Upper lobe of left lung (tissue), 6 donors: ENCODE data around the gene FHIT. TPM values are rescaled to one million over a fixed set of nuclear protein-coding genes. Genes with fewer than 3 reads are reported as not detected.

Experiments
- ATAC-seq, 2 donors: fragments of 200-7000 bp; cut with Tn5 transposase; one replicate each; pipeline ENCODE4 v1.9.1; 2022; ENCODE audit warnings: mild to moderate bottlenecking in 2 of 2, moderate library complexity in 2 of 2; ENCODE audit not compliant: low FRiP score in 2 of 2
- DNase-seq, 2 donors: peaks; one replicate each; pipeline ENCODE4 v3.0.0-alpha.2; 2019 to 2020
- H3K27ac ChIP-seq, 4 donors: fragments of 200-600 bp; sonication (generic); one replicate each; pipeline ENCODE4 v1.5.1; 2016 to 2019
- H3K27me3 ChIP-seq, 4 donors: fragments of 200-600 bp; sonication (generic); one replicate each; pipeline ENCODE4 v1.5.1; 2017 to 2019
- H3K36me3 ChIP-seq, 4 donors: fragments of 200-600 bp; sonication (generic); one replicate each; pipeline ENCODE4 v1.5.1; 2016 to 2019
- H3K4me1 ChIP-seq, 4 donors: fragments of 200-600 bp; sonication (generic); one replicate each; pipeline ENCODE4 v1.5.1; 2018 to 2019
- H3K4me3 ChIP-seq, 4 donors: fragments of 200-600 bp; sonication (generic); one replicate each; pipeline ENCODE4 v1.5.1; 2017 to 2019; ENCODE audit warnings: mild to moderate bottlenecking in 2 of 4, moderate library complexity in 1 of 4
- H3K9me3 ChIP-seq, 4 donors: fragments of 200-600 bp; sonication (generic); one replicate each; pipeline ENCODE4 v1.5.1; 2018 to 2019
- EP300 ChIP-seq, 4 donors: sonication (generic); formaldehyde crosslinking; IDR thresholded peaks; one replicate each; pipeline ENCODE4 v1.5.1; 2017; ENCODE audit warnings: antibody characterized with exemption in 4 of 4, control low read depth in 2 of 4
- POLR2A ChIP-seq, 4 donors: fragments of 450-650 bp; IDR thresholded peaks; one replicate each; pipeline ENCODE4 v1.5.1; 2016 to 2017; ENCODE audit warnings: antibody characterized with exemption in 4 of 4, mild to moderate bottlenecking in 2 of 4
- POLR2AphosphoS5 ChIP-seq, 2 donors: sonication (generic); formaldehyde crosslinking; IDR thresholded peaks; one replicate each; pipeline ENCODE4 v1.5.1; 2017; ENCODE audit warnings: antibody characterized with exemption in 2 of 2
- WGBS, 2 donors: methylation state at CpG; one replicate each; pipeline ENCODE4 v1.1.5; 2017 to 2018; 5-methylcytosine and 5-hydroxymethylcytosine counted together
- total RNA-seq, 6 donors: library from RNA; depleted of rRNA in 4 of 6; stranded (reverse); fragments of >200 nt in 4 of 6; gene quantifications; one replicate each; pipeline versions ENCODE4 v1.1.0 to v1.2.1, GENCODE V29; 2016 to 2021
- TF ChIP-seq, protein P1 (sequence below), 6 experiments: fragments of 450-650 bp in 4 of 6; fragments of 200-600 bp in 2 of 6; sonication (generic) in 2 of 6; IDR thresholded peaks; one replicate each; pipeline ENCODE4 v1.5.1; 2016 to 2019; ENCODE audit warnings: antibody characterized with exemption in 6 of 6
- donor health status: DM: no; HTN: no; CAD: no; lungs with moderate emphysema.
- donor health status: DM: no; HTN: yes; CAD: no; lungs with severe emphysema.

Gene FHIT
- total RNA-seq, 6 donors from 2014 or later, result 6.8 to 56.6 (median 11.1) TPM

DNA sequence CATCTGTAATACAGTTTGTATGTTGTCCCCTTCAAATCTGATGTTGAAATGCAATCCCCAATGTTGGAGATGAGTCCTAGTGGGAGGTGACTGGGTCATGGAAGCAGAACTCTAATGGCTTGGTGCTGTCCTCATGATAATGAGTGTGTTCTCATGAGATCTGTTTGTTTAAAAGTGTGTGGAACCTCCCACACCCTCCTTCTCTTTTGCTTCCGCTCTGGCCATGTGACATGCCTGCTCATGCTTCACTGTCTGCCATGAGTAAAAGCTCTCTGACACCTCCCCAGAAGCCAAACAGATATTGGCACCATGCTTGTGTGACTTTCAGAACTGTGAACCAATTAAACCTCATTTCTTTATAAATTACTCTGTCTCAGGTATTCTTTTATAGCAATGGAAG is 1407.4 kb downstream of the FHIT start:
- Histone ChIP-seq H3K27me3 (no peaks in the 10 kb centered on the region), H3K9me3 (no peaks in the 10 kb centered on the region), H3K4me3 (no peak overlapping the region), H3K4me1 (no peaks in the 10 kb centered on the region), H3K36me3 (no peaks in the 10 kb centered on the region), H3K27ac (no peak overlapping the region)
- TF ChIP-seq, protein P1, sequence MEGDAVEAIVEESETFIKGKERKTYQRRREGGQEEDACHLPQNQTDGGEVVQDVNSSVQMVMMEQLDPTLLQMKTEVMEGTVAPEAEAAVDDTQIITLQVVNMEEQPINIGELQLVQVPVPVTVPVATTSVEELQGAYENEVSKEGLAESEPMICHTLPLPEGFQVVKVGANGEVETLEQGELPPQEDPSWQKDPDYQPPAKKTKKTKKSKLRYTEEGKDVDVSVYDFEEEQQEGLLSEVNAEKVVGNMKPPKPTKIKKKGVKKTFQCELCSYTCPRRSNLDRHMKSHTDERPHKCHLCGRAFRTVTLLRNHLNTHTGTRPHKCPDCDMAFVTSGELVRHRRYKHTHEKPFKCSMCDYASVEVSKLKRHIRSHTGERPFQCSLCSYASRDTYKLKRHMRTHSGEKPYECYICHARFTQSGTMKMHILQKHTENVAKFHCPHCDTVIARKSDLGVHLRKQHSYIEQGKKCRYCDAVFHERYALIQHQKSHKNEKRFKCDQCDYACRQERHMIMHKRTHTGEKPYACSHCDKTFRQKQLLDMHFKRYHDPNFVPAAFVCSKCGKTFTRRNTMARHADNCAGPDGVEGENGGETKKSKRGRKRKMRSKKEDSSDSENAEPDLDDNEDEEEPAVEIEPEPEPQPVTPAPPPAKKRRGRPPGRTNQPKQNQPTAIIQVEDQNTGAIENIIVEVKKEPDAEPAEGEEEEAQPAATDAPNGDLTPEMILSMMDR (IDR thresholded peaks at IDR 0.05), result no peak
- TF ChIP-seq POLR2AphosphoS5 (IDR thresholded peaks at IDR 0.05) (no peak), POLR2A (IDR thresholded peaks at IDR 0.05) (no peak), EP300 (IDR thresholded peaks at IDR 0.05) (no peak)
- no peak for ATAC-seq
- 76 to 95% methylated on average over 1 of the region's 1 CpG for WGBS, 2 donors
- DNase-seq, result no peak

DNA sequence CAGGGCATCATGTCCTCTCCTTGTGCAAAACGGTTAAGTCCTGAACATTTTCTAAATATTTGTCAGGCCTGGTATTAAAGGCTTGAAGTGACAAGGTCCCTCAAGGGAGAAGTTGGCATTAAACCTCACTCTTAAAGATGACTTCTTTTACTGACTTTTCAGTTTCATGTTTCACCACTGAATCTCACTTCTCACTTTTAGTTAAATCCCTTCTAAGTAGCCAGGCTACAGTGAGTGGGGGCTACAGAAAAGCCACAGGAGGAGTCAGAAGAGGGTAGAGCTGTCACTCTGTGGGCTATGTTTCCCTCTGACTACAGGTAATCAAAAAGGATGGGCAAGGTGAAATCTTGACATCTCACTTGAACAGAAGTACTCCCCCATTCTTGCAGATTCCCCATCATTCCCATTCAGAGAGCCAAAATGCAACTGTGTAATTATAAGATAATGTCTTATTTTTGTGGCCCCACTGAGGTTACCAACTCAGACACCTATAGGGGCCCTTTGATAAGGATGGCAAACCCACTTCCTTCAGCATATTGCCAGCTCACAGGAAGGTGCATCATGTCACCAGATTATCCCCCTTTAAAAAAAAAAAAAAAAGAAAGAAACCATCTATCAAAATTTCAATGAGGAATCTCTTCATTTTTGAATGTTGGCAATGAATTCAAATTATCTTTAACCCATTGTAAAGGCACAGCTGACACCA is 1411.3 kb downstream of the FHIT start:
- ATAC-seq (no peak), DNase-seq (no peak)
- Histone ChIP-seq H3K27me3 (no peaks in the 10 kb centered on the region), H3K36me3 (no peaks in the 10 kb centered on the region), H3K4me3 (no peak overlapping the region), H3K27ac (no peak overlapping the region), H3K4me1 (no peaks in the 10 kb centered on the region), H3K9me3 (no peaks in the 10 kb centered on the region)
- TF ChIP-seq POLR2A (IDR thresholded peaks at IDR 0.05) (no peak), EP300 (IDR thresholded peaks at IDR 0.05) (no peak), POLR2AphosphoS5 (IDR thresholded peaks at IDR 0.05) (no peak)
- TF ChIP-seq, protein P1 (IDR thresholded peaks at IDR 0.05), result no peak
- WGBS, 2 donors, result 50 to 76% methylated on average over 1 of the region's 1 CpG

DNA sequence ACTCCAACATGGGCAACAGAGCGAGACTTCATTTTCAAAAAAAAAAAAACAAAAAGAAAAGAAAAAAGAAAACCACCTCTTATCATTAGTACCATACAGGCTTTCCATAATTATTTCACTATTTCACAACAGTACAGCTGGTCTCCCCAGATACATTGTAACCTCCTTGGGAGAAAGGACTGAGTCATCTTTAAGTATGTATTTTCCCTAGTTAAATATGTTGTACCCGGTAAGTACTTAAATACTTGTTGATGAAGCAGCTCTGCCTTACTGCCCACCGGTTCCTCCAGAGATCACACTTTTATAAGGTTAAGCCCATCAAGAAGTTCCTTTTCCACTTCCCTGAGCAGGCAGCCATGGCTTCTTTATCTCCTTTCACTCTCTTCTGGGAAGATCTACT is 1412.0 kb downstream of the FHIT start:
- Histone ChIP-seq H3K27me3 (no peaks in the 10 kb centered on the region), H3K27ac (no peak overlapping the region), H3K36me3 (no peaks in the 10 kb centered on the region), H3K9me3 (no peaks in the 10 kb centered on the region), H3K4me3 (no peak overlapping the region), H3K4me1 (no peaks in the 10 kb centered on the region)
- DNase-seq, result no peak
- no peak for TF ChIP-seq POLR2A (IDR thresholded peaks at IDR 0.05)
- TF ChIP-seq POLR2AphosphoS5 (IDR thresholded peaks at IDR 0.05), result no peak
- TF ChIP-seq, protein P1 (IDR thresholded peaks at IDR 0.05), result no peak
- TF ChIP-seq EP300 (IDR thresholded peaks at IDR 0.05), result no peak
- 71% methylated on average over 3 of the region's 3 CpGs for WGBS, 2 donors
- no peak for ATAC-seq

DNA sequence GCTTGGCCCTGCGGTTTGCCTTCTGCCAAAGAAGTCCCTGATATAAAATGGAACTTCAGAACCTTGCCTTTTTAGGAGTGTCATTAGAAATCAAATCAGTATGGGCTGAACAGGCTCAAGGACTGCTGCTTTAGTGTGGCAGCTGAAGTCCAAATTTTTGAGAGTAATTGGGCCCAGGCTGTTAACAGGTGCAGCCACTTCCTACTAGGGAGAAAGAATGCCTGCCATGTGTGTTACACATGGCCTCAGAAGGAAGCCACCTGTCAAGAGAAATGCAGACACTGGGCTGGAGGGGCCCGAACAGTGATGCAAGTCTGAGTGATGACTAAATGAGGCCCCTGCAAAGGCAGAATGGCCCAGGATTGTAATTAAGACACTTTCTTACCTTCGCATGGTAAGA is 1414.7 kb downstream of the FHIT start:
- Histone ChIP-seq H3K4me1 (no peaks in the 10 kb centered on the region), H3K27ac (no peak overlapping the region), H3K27me3 (no peaks in the 10 kb centered on the region), H3K4me3 (no peak overlapping the region), H3K36me3 (no peaks in the 10 kb centered on the region), H3K9me3 (no peaks in the 10 kb centered on the region)
- no peak for ATAC-seq
- DNase-seq, result no peak
- WGBS, 2 donors, result 86 to 91% methylated on average over 3 of the region's 3 CpGs
- TF ChIP-seq POLR2A (IDR thresholded peaks at IDR 0.05) (no peak), POLR2AphosphoS5 (IDR thresholded peaks at IDR 0.05) (no peak), EP300 (IDR thresholded peaks at IDR 0.05) (no peak)
- TF ChIP-seq, protein P1 (IDR thresholded peaks at IDR 0.05), result no peak

DNA sequence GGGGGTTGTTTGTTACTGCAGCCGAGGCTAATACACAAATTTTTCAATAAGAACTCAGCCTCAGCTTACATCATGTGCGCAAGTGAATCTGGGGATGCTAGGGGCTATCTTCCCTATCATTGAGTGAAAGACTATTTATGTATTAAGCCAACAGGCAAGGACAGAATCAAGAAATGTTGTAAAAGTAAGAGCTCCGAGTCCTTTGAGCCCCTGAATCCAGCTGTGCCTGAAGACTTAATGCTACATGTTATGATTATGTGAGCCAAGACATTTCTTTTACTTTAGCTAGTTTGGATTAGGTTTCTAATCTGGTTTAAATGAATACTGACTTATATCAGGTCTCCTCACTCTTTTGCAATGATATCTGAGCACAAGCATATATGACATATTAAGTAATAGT is 1418.5 kb downstream of the FHIT start:
- H3K4me1 ChIP-seq, result no peaks in the 10 kb centered on the region
- no peak for ATAC-seq
- 89 to 93% methylated on average over 3 of the region's 3 CpGs for WGBS, 2 donors
- no peaks in the 10 kb centered on the region for H3K36me3 ChIP-seq
- no peaks in the 10 kb centered on the region for H3K9me3 ChIP-seq
- H3K27ac ChIP-seq, result no peak overlapping the region
- no peak for DNase-seq
- H3K27me3 ChIP-seq, result no peaks in the 10 kb centered on the region
- H3K4me3 ChIP-seq, result no peak overlapping the region
- TF ChIP-seq EP300 (IDR thresholded peaks at IDR 0.05) (no peak), POLR2A (IDR thresholded peaks at IDR 0.05) (no peak), POLR2AphosphoS5 (IDR thresholded peaks at IDR 0.05) (no peak)
- TF ChIP-seq, protein P1 (IDR thresholded peaks at IDR 0.05), result no peak
